ENCODE measurements around the gene ZNF574. TPM values are rescaled to one million over a fixed set of nuclear protein-coding genes. Genes with fewer than 3 reads are reported as not detected.

ZNF574 gene
- total RNA-seq, 1 donor from 2014 or later = 15.2 TPM

- intact Hi-C loops (cut with micrococcal nuclease) = no loop called here
Measured at GRCh38 chr19:42057846-42058245, 18.1 kb upstream of the ZNF574 start.

GRCh38 chr19:42059196-42059595 is 16.8 kb upstream of the ZNF574 start:
- intact Hi-C loops (cut with micrococcal nuclease) = no loop called here

- intact Hi-C loops (cut with micrococcal nuclease) = no loop called here
Measured at GRCh38 chr19:42060117-42060516, 15.8 kb upstream of the ZNF574 start.

DNA sequence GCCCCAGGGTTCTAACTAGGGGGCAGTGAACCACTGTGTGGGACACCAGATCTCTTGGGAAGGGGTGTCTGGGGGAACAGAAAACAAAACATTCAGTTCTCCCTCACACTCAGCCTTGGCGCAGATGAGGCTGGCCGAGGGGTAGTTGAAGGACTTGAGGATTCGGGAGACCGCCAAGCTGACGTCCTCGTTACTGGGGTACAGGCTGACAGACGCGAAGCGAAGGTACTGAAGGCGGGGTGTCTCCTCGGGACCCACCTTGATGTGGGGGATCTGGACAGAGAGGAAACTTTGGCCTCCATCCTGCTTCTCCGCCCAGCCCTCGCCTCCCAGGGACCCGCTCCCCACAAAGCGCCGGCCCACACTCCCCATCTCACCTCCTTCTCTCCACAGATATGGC is 13.6 kb upstream of the ZNF574 start:
- intact Hi-C loops (cut with micrococcal nuclease) = no loop called here

DNA sequence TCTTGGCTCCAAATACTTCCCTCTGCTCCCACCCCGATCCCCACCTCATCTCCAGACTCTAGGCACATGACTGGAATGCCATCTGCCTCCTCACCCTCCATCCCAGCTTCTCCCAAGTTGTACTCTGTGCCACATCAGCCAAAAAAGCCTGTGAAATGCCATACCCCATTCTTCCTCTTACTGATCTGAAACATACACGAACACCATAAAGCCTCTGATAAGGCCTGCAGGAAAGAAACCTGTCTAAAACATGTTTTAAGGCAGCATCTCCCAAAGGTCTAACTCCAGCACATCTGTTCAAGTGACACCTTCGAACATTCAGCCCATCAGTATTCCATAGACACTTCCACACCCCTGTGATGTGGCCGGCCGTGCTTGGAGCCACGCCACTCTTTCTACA is 11.5 kb upstream of the ZNF574 start:
- intact Hi-C loops (cut with micrococcal nuclease) = no loop called here

DNA sequence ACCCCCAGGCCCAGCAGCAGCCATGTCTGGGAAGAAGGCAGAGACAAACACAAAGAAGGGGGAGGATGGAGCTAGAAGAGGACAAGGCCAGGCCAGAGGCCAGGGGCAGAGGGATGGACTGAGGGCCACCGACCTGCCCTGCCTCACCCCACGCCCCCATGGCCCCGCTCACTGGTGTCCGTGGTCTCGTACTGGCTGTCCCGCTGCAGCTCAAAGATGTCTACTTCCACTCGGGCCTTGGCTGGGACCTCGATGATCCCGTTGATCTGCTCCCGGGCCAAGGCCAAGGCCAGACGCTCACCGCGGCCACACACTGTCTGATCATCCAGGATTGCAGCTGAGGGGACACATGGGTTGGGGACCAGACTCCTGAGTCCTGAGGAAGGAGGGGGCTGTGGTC is 10.9 kb upstream of the ZNF574 start:
- intact Hi-C loops (cut with micrococcal nuclease) = no loop called here

DNA sequence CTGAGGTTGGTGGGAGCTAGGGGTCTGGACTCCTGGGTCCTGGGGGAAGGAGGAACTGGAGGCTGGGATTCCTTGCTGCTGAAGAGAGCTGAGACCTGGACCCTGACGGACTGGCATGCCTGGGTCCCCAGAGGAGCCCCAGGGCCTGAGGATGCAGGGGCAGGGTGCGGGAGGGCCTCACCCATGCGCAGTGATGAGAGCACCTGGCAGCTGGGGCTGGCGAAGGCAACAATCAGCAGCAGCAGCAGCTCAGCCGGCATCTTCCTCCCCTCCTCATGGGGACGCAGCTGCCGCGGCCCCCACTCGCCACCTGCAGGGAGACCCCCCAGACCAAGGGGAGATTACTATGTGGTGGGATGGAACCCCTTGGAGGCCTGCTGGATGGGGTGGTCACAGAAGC is 10.5 kb upstream of the ZNF574 start:
- intact Hi-C loops (cut with micrococcal nuclease) = no loop called here

DNA sequence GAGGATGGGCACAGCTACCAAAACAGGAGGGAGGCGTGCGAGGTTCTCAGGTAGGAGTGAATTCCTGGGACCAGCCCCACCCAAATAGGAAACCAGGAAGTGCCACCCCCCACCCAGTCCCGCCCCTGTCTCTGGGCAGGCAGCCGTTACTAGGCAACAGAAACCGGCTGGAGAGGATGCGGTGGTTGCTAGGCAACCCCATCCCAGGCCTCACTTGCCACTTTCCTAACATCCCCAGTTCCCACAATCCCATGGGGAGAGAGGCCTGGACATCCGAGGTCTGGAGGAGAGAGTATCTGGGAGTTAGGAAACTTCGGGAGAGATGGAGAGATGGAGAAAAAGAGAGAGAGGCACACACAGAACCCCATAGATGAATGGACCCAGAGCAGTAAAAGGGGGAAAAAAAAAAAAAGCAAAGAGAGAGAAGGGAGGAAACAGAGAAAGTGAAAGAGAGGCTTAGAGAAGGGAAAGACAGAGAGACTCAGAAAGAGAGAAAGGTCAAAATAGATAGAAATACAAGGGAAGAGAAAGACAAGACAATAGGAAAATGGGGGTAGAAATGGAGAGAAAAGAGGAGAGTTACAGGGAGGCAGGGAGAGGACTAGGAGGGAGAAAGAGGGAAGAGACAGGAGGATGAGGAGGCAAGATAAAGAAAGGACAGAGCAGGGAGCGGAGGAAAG is 9.8 kb upstream of the ZNF574 start:
- intact Hi-C loops (cut with micrococcal nuclease) = no loop called here

DNA sequence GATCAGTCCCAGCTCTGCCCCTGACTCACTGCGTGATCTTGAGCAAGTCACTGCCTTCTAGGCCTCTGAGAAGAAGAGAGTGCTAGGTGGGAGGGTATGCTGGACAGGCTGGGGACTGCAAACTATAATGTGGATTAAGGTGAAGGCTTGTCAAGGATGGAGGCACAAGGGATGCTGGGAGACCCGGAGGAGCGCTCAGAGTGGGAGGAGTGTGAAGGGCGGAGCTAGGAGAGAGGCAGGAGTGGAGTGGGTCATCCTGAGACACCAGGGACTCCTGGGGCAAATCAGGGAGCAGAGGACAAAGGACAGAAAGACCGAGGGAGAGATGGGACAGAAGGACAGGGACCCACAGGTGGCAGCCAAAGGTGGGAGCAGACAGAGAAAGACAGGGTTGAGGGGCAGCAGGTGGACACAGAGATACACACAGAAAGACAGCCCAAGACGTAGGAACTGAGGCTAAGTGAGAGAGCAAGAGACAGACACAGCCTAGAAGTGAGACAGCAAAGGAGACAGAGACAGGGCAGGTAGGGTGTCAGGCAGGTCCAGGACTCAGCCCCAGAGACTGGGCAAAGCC is 8.6 kb upstream of the ZNF574 start:
- intact Hi-C loops (cut with micrococcal nuclease) = no loop called here

- intact Hi-C loops (cut with micrococcal nuclease) = no loop called here
Measured at GRCh38 chr19:42068361-42068755, 7.6 kb upstream of the ZNF574 start.

DNA sequence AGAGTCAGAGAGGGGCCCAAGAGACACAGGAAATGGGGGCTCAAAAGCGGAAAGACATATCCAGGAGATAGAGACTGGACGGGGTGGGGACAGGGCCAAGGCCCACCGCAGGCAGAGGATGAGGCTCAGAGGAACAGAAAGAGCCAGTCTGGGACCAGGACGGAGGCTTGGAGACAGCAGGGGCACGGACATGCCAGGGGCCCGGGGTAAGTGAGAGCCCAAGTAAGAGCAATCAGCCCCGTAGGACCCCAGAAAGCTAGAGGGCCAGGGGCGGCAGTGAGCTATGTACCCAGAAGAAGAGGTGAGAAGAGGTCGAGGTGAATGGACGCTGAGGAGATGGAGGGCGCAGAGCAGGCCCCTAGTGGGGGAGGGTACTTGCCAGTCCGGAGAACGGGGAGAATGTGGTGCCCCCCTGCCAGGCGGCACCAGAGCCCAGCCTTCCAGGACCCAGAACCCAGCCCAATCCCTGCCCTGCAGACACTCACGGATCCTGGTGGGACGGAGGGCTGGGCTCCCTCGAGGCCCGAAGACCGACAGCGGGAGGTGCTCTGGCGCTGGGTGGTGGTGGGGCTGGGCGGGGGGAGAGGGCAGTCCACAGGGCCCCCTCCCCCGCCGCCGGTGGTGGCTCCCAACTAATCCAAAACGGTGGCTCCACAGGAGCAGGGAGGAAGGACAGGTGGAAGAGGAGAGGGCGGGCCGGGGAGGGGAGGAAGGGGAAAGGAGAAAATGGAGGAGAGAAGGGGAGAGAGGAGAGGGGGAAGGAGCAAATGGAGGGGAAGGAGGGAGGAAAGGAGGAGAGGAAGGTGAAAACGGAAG is 7.0 kb upstream of the ZNF574 start:
- intact Hi-C loops (cut with micrococcal nuclease) = no loop called here

- intact Hi-C loops (cut with micrococcal nuclease) = no loop called here
Measured at GRCh38 chr19:42069619-42070351, 6.2 kb upstream of the ZNF574 start, which contains the start of gene GRIK5. Gene GRIK5 (minus strand): TSS chr19:42070206. CDS start chr19:42065770, 4,436 bp downstream.

DNA sequence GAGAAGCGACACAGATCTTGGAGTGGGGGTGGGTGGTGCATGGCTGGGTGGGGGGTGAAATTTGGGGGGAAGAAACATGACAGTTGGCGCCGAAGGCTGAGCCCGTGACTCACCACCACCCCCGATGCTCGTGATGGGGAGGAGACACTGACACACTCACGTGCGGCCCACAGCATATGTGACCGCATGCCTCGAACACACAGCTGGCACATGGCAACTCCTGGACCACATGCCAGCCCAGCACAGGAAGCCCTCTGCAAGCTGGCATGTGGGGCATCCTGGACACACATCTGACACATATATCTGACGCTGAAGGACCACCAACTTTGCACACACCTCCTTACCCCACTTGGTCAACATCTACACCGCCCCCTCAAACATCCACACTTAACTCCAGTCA is 4.7 kb upstream of the ZNF574 start:
- intact Hi-C loops (cut with micrococcal nuclease) = no loop called here

DNA sequence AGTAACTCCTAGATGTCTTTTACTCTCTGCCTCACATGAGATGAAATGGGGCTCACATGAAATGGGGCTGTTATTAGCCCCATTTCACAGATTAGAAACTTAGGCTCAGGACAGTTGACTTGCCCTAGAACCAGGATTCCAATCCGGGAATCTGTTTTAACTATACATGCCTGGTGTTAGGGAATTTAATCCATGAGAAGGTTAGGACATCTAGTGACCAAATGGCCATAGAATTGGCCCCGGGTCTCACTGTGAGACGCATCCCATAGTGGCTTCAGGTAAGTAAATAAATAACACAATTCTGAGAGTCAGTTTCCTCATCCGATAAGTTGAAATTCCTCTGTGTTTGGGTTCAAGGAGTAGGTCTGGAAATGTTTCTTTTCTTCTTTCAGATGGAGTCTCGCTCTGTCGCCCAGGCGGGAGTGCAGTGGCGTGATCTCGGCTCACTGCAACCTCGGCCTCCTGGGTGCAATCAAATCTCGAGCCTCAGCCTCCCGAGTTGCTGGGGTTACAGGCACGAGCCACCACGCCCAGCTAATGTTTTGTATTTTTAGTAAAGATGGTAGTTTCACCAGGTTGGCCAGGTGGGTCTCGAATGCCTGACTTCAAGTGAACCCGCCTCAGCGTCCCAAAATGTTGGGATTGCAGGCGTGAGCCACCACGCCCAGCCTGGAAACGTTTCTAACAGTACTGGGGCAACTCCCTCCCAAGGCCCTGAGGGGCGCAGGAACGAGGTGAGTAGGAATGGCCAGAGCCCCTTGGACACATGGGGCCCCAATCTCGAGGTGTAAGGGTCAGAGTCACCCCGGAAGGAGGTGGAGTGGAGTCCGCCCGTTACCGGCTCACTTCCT is 1.2 kb upstream of the ZNF574 start:
- intact Hi-C loops (cut with micrococcal nuclease) = loop anchor here (1.0 to 5.0 kb wide), 11 partner anchors 58 to 812 kb away; partner anchors contain the start of genes DEDD2, HNRNPUL1, MEGF8 and POU2F2

DNA sequence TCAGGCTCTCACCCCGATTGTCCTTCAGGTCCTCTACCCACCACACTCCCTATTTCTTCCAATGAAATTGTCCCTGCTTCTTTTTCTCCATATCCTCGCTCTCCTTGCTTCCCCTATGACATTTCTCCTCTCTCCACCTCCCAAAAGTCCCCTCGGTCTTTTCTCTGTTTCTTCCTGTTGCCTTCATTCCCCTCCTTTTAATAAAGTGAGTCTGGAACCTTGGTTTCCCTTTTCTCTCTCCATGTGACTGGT is 676 bp upstream of the ZNF574 start:
- intact Hi-C loops (cut with micrococcal nuclease) = loop anchor here (1.0 to 5.0 kb wide), 11 partner anchors 57 to 813 kb away; partner anchors contain the start of genes DEDD2, HNRNPUL1, MEGF8 and POU2F2

DNA sequence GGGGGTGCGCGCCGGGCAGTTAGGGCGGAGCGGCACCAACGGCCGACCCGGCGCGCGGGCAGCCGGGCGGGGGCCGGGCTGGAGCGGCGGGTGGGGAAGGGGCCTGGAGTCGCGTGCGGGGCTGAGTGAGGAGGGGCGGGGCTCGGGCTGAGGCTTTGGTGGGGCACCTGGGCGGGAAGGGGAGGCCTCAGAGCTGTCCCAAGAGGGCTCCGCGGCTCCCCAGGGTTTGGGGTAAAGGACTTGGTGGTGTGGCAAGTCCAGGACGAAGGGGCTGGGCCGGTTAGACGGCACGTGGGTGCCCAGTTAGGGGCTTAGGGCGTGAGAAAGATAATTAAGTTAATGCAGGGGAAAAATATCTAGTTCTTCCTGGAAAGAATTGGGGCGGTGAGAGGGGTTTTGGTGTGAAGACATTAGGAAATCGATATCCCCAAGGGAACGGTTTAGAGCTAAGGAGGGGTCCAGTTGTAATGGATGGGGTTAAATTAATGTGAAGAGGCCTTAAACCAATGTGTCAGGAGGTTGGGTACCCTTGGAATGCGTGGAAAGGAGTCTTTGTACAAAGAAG is 496 bp downstream of the ZNF574 start:
- intact Hi-C loops (cut with micrococcal nuclease) = loop anchor here (1.0 to 5.0 kb wide), 4 partner anchors 42 to 814 kb away; partner anchors contain the start of genes HNRNPUL1, POU2F2 and ZNF526

- intact Hi-C loops (cut with micrococcal nuclease) = loop anchor here (5.0 kb wide), 2 partner anchors 54 to 816 kb away; partner anchors contain the start of genes HNRNPUL1 and POU2F2
Measured at GRCh38 chr19:42078058-42078457, 2.1 kb downstream of the ZNF574 start.

DNA sequence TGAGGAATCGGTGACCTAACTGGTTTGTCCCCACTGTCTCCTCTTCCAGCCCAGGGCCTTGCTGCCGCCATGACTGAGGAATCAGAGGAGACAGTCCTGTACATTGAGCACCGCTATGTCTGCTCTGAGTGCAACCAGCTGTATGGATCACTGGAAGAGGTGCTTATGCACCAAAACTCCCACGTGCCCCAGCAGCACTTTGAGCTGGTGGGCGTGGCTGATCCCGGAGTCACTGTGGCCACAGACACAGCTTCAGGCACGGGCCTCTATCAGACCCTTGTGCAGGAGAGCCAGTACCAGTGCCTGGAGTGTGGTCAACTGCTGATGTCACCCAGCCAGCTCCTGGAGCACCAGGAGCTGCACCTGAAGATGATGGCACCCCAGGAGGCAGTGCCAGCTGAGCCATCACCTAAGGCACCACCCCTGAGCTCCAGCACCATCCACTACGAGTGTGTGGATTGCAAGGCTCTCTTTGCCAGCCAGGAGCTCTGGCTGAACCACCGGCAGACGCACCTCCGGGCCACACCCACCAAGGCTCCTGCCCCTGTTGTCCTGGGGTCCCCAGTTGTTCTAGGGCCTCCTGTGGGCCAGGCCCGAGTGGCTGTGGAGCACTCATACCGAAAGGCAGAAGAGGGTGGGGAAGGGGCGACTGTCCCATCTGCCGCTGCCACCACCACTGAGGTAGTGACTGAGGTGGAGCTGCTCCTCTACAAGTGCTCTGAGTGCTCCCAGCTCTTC is 2.7 kb downstream of the ZNF574 start:
- intact Hi-C loops (cut with micrococcal nuclease) = loop anchor here (5.0 kb wide), 2 partner anchors 54 to 816 kb away; partner anchors contain the start of genes HNRNPUL1 and POU2F2

DNA sequence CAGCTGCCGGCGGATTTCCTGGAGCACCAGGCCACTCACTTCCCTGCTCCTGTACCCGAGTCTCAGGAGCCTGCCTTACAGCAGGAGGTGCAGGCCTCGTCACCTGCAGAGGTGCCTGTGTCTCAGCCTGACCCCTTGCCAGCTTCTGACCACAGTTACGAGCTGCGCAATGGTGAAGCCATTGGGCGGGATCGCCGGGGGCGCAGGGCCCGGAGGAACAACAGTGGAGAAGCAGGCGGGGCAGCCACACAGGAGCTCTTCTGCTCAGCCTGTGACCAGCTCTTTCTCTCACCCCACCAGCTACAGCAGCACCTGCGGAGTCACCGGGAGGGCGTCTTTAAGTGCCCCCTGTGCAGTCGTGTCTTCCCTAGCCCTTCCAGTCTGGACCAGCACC is 3.3 kb downstream of the ZNF574 start:
- intact Hi-C loops (cut with micrococcal nuclease) = loop anchor here (5.0 kb wide), 2 partner anchors 53 to 817 kb away; partner anchors contain the start of genes HNRNPUL1 and POU2F2

Data from T-helper 1 cell treated with Interleukin-12 subunit alpha and Interleukin-12 subunit beta and Interleukin-4 antibody, amounts not matched to agents 30 ng/mL and 1 ng/mL, for 36 hours (primary cell).